Stimulated activated CD8-positive, alpha-beta memory T cell treated with anti-CD3 and anti-CD28 coated beads, Interleukin-12 subunit alpha, Interleukin-12 subunit beta, amount 100 ng/mL, for 4 hours (primary cell): ENCODE results near the gene CSN1S1.
"Not testable (repeated sequence)": the region's sequence is repeated elsewhere in the genome, so short reads cannot be mapped to it uniquely, and the experiment has no call there.

Source experiments
- DNase-seq: peaks from one replicate; pipeline ENCODE4 v3.0.0-alpha.2; 2020; ENCODE audit warnings: low read depth

CSN1S1 gene, protein sequence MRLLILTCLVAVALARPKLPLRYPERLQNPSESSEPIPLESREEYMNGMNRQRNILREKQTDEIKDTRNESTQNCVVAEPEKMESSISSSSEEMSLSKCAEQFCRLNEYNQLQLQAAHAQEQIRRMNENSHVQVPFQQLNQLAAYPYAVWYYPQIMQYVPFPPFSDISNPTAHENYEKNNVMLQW

DNA sequence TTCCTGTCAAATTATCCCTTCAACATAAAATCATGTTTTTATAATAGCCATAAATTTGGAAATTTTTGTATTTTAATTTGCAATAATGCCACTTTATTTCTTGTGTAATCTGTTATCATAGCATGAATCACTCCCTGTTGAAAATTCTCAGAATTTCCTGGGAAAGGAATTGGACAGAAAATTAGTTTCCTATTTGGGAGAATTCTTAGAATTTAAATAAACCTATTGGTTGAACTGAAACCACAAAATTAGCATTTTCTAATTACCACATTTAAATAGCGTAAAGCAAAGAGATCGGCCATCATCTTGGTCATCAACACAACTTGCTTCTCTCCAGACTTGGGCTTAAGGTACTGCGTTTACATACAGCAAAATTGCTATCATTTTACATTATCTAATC, at the start of gene CSN1S1:
Gene CSN1S1, plus strand, starts transcription at position 301 of the 400 bp plus-strand sequence. CDS start 1,488 bp downstream, outside the sequence.
- DNase-seq = no peak

DNA sequence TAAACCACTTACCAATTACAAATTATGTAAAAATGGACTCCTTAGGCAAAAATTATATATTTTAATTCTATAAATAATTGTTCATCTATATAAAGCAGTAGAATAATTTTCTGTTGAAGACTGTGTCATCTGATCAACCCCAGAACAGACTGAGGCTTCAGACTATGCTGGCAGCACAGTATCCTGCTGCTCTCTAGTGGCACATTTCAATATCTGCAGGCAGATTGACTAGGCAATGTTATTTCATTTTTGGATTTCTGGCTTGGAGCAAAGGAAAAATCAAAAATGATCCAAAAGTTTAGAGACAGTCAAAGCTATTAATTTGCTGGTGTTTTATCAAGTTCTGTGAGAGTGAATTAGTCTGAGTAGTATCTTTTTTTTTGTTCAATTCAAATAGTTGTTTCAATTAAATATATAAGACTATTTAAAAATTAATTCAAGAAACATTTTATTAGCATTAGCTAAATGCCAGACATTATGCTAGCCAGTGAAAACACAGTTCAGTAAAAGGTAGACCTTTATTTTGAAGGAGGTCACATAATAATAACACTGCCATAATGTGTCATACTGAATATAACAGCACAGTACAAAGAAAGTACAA, 49.6 kb upstream of the CSN1S1 start:
- DNase-seq = no peak

DNA sequence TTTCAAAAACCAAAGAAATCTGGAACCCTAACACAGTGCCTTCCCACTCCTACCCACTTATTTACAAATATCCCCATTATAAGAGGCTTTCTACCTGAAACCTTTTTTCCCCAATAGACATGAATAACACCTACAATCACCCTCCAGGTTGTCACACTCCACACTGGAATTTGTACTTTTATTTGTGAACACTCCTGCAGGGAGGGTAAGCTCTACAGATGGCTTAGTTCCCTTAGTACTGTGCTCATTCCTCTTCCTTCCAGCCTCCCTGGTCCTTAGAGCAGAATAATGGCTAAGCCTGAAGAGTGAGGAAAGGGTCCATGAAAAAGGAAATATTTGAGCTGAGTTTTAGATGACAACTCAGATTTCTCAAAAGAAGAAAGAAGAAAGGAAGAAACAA, 48.7 kb upstream of the CSN1S1 start:
- DNase-seq = no peak

DNA sequence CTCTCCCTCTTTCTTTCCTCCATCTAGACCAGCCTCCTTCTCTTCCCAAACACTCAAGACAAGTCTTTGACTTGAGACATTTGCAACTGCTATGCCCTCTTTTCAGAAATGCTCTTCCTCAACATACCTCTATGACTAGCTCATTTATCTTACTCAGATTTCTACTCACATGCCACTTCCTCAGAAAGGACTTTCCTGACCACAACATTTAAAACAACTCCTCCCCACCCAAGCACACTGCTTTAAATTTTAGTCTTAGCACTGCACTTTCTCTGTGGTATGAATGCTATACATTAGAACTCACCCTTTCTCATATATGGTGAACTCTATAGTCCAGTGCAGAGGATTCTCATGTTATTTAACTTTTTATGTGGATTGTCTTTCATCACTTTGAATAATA, 42.5 kb upstream of the CSN1S1 start:
- no peak for DNase-seq

DNA sequence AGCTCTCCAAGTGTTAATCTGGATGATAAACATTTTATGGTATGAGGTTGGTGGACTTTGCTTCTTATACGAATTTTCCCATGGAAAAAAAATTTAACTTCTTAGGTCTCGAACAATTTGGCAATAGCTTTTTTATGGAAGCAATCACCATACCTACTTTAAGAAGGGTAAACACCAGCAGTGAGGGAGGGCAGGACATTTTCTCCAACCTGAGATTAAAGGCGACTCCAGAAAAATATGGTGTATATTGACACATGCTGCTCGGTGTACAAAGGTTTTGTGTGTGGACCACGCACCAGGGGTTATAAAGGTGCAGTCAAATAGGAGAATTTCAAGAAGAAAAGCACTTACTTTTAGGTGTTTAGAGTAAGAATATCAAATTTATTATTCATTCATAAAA, 36.7 kb upstream of the CSN1S1 start:
- DNase-seq = no peak

DNA sequence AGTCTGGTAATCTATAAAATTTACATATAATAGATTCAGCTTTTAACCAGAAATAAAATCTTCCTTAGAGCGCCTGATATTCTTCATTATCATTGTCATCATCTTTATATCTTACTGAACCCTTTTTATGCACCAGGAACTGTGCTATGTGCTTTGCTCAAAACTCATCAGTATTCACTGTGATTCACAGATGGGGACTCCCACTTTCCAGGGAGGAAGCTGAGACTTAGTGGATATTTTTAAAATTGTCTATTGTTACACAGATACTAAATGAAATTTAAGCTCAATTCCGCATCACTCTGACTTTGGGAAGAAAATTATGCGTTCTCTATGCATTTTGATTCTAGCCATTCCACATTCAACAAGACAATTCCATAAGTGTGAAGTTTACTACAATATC, 36.1 kb upstream of the CSN1S1 start:
- DNase-seq = no peak

DNA sequence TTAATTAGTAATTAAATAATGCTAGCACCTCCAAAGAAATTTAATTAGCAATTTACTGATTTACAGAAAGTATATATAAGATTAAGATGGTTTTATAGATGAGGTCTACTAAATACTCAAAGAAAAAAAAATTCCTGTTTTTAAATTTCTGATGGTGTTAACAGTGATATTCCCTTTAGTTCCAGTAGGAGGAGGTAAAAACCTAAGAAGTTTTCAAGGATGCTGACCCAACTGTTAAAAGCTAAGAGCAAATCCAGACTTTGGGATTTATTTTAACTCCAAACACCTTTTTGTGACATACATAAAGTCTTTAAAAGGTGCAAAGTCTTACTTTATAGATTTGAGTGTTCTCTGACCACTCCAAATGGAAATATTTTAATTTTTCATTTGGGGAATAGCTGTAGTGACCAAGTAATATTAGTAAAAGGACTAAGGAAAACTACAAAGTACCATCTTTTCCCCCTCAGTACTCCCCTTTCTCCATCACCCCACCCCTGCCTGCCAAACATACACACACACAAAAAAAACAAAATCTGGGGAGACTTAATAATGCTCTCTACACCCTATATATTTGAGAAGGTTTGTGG, 34.2 kb upstream of the CSN1S1 start:
- DNase-seq = no peak

DNA sequence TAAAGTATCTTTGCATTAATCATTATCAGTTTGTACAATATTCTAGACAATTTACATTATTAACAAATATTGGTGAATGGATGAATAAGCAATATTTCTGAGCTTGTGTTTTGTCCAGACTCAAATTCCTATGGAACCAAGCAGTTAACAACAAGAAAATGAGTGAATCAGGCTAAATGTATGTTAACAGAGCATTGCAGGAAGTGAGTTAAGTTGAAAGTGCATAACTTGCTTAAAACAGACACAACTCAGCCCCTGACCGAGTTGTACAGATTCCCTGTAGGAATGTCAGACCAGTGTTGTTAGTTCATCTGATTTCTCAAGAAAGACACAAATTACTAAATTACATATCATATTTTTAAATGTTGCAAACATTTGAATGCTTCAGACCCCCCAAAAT, 23.7 kb upstream of the CSN1S1 start:
- no peak for DNase-seq

DNA sequence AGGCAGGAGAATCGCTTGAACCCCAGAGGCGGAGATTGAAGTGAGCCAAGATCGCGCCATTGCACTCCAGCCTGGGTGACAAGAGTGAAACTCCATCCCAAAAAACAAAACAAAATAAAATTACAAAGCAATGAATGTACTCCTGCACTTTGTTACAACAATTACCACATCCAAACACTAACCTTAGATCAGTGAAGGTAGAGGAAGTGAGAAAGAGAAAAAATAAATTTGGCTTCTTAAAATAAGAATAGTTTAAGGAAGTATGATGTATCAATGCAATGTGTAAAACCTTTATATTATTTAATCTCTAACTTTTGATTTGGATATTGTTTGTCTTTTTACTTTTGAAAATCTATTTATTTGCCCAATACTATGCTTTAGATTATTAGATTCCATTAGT, 21.7 kb upstream of the CSN1S1 start:
- no peak for DNase-seq

DNA sequence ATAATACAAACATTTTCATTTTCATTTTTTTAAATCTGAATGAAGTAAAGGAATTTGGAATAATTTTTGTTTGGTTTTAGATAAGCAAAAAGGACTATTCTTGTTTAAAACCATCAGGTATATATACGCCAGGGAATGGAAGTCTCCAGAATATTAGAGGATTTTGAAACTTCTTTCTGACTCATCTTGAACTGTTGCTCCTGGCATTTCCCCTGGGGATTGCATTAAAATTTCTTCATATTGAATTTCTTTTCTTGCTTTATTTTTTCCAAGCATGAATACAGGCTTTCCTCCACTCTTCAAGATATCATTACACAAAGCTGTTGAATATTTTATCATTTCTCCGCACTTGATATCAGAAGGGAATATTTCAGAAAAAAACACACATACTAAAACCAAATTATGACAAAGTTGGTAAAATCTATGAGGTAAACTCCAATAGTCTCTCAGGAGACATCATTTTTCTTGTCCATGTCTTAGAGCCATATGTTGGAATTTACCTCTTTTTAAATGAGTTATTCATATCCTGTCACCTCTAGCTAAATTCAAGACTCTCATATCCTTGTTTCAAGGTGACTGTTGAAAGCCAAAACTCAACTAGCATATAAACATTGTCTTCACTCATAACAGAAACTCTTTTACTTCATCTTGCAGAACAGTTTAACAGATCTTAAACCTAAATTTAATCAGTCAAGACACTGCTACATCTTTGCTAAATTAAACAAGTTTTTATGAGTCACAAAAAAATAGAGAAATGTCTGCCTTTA, 20.7 kb upstream of the CSN1S1 start:
- DNase-seq = no peak

DNA sequence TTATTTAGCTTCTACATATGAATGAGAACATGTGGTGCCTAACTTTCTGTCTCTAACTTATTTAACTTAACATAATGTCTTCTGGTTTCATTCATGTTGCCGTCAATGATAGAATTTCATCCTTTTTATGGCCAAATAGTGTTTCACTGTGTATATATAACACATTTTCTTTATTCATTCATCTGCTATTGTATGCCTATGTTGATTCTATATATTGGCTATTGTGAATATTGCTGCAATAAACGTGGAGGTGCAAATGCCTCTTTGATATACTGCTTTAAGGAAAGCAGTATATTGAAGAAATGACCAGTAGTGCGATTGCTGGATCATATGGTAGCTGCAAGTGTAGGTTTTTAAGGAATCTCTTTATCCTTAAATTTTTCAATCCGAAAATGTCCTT, 10.0 kb upstream of the CSN1S1 start:
- no peak for DNase-seq

DNA sequence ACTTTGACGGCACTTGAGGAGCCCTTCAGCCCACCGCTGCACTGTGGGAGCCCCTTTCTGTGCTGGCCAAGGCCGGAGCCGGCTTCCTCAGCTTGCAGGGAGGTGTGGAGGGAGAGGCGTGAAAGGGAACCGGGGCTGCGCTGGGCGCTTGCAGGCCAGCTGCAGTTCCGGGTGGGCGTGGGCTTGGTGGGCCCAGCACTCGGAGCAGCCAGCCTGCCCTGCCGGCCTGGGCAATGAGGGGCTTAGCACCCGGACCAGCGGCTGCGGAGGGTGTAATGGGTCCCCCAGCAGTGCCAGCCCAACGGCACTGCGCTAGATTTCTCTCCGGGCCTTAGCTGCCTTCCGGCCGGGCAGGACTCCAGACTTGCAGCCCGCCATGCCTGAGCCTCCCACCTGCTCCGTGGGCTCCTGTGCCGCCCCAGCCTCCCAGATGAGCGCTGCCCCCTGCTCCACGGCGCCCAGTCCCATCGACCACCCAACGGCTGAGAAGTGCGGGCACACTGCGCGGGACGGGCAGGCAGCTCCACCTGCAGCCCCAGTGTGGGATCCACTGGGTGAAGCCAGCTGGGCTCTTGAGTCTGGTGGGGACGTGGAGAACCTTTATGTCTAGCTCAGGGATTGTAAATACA, 7.0 kb upstream of the CSN1S1 start:
- DNase-seq = not testable (repeated sequence)

DNA sequence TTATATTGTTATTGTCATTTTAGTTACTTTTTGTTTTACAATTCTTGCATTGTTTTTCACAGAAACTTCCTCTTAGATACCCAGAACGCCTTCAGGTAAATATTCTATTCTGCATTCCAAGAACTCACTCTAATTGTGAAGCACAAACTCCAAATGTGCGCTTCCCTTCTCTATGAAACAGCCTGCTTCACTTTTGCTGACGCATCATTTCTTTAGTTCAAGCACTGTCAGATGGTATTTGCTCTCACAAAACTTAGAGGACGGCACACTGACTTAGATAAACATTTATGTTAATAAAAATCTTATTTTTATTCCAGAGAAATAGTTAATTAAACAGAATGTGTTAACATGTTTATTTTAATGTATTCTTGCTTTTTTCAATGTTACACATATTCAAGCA, 3.3 kb downstream of the CSN1S1 start:
- no peak for DNase-seq

DNA sequence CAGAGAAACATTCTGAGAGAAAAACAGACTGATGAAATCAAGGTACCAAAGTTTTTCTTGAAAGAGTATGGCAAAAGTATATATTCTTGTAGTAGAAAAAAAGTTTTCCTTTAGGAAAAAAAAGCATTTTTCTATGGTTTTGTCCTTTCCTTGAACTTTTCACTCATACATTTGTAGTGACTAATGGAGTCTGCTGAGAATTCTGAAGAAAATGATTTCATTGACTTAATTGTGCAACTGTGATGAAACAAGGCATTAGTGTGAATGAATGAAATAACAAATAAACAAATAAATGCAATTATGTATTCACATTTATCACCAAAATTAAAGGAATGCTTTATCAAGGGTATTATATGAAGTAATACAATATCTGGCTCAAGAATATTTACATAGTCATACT, 5.7 kb downstream of the CSN1S1 start:
- DNase-seq = no peak

DNA sequence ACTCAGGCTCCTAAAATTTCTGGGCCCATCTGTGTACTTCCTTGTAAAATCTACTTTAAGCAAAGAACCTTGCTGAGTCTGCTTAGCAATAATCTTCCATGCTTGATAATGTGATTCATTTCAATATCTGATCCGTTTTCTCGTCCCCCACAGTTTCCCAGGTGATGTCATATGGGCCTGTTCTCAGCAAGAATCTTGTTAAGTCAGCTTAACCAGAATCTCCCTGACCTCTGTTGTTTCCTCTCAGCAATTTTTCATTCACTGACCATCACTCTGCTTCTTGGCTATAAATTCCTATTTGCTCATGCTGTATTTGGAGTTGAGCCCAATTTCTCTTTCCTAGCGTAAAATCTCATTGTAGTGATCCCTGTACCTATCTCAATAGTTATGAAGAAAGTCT, 20.7 kb downstream of the CSN1S1 start:
- DNase-seq = no peak

DNA sequence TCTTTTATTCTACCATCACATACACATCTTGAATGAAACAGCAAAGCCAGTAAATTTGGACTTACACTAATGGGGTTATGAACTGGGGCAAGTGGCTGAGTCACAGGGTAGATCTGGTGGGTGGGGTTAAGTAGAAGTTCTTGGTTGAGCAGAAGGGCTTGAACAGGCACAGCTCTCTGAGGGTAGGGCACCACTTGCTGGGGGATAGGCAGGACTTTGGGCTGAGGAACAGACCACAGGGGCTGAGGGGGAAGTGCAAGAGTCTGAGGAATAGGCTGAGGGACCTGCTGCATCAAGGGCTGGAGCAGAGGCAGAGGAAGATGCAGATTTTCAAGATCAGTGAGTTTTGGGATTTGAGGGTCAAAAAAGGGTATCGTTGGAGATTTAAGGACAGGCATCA, 26.3 kb downstream of the CSN1S1 start:
- DNase-seq = no peak

DNA sequence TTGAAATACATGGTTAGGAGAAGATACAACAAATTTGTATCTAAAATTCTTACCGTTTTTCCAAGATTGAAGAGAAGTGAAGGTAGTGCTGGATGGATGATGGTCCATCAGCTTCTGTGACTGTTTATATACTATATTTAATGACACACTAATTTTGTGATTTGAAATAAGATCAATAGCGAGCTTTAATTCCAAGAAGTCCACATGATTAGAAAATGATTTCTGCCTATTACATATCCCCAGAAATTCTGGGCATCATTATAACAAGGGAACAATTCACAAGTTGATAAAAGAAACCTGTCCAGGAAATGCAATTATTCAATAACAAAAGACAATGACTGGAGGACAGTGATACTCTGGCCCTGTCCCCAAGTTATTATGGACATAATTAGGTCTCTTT, 34.8 kb downstream of the CSN1S1 start, which contains the start of gene CSN2:
Gene CSN2, minus strand, starts transcription at position 101 of the 400 bp plus-strand sequence. CDS start 4,733 bp downstream, outside the sequence.
- no peak for DNase-seq

DNA sequence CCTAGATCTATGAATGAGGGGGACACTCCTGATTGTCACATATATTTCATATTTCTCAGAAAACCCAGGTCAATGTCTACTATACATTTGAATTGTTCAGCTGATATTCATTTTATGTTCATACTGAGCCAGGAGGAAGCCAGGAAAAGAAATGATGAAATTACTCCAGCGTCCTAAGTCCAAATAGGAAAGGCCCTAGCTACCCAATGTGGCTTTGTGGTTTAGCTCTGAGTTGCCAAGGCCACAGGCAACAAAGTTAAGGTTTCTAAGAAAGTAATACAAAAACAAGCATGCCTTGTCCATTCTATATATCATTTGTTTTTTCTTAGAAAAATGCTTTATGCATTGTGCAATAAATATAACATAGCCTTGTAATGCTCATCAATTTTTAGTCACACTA, 39.2 kb downstream of the CSN1S1 start:
- no peak for DNase-seq

DNA sequence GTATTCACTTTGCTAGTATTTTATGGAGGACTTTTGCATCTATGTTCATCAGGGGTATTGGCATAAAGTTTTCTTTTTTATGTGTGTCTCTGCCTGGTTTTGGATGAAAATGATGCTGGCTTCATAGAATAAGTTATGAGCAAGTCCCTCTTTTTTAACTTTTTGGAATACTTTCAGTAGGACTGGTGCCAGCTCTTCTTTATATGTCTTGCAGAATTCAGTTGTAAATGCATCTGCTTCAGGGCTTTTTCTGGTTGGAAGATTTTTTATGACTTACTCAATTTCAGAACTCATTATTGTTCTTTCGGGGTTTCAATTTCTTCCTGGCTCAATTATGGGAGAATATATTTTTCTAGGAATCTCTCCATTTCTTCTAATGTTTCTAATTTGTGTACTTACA, 43.8 kb downstream of the CSN1S1 start:
- no peak for DNase-seq

DNA sequence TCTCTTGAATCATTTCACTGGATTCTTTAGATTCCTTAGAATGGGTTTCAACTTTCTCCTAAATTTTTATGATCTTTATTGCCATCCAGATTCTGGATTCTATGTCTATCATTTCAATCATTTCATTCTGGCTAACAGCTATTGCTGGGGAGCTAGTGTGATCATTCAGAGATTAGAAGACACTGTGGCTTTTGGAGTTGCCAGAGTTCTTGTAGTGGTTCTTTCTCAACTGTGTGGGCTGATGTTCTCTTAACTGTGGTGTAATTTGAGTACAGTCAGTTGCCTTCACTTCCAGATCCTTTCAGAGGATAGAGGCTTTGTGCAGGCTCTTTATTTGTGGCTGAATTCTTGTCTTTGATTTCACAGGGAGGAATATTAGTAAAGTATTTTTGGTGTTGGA, 46.7 kb downstream of the CSN1S1 start:
- DNase-seq = no peak

DNA sequence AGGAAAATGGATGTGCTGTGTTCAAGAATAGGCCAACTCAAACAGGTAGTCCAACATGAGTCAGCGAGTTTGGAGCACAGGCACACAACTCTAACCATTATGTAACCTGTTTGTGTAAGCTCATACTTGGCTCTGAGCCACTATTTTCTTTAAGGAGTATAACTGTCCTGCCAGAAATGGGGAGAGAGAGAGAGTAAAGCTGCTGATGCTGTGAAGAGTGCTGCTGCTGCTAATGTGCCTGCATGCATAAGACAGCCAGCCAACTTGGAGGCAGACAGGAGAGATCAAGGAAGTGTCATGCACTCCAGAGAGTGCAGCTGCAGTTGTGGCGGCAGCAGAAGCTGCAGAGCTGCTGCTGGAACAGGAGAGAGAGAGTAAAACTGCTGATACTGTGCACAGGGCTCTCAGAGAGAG, 53.2 kb downstream of the CSN1S1 start:
- DNase-seq = no peak

DNA sequence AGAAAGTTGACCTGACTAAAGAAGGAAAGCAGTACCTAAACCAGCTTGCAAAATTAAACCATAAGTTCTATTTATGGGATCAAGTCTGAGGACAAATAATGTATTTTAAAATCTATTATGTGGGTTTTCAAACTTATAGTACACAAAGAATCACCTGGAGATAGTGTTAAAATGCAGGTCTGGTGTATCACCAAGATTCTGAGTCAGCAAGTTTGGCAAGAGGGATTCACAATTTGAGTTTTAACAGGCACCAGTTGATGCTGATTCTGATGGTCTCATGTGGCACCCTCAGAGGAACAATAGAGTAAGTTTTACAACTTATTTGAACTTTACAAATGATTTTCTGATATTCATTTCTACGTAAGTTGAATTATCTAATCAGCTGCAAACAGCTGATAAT, 55.8 kb downstream of the CSN1S1 start:
- no peak for DNase-seq

DNA sequence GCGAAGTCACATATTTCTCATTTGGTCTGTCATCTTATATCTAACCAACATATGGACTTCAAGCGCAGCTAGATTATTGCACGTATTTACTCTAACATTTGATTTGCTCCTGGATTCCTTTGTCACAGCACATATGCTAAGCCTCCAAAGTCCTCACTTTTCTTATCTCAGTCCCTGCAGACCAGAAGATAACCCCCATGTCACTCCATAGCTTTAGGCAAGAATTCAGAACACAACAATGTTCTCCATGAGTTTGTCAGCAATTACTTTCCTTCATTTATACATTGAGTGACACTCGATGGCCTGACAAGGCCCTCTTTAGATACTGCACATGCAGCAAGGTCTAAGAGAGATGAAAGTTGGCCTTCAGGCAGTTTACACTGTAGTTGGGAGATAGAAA, 60.1 kb downstream of the CSN1S1 start:
- no peak for DNase-seq
